HG02798 (cell line): Measurements from ENCODE around the gene MRPS17.
A peak's percentile ranks its signal among the peaks of the same experiment; 100 is the strongest.
"Not testable (repeated sequence)": the region's sequence is repeated elsewhere in the genome, so short reads cannot be mapped to it uniquely, and the experiment has no call there.

ENCODE experiments used
- ATAC-seq: cut with Tn5 transposase; IDR thresholded peaks from one replicate; pipeline ENCODE4 v1.9.1; 2021; ENCODE audit warnings: mild to moderate bottlenecking; ENCODE audit not compliant: unreplicated experiment, poor library complexity

Gene MRPS17

DNA sequence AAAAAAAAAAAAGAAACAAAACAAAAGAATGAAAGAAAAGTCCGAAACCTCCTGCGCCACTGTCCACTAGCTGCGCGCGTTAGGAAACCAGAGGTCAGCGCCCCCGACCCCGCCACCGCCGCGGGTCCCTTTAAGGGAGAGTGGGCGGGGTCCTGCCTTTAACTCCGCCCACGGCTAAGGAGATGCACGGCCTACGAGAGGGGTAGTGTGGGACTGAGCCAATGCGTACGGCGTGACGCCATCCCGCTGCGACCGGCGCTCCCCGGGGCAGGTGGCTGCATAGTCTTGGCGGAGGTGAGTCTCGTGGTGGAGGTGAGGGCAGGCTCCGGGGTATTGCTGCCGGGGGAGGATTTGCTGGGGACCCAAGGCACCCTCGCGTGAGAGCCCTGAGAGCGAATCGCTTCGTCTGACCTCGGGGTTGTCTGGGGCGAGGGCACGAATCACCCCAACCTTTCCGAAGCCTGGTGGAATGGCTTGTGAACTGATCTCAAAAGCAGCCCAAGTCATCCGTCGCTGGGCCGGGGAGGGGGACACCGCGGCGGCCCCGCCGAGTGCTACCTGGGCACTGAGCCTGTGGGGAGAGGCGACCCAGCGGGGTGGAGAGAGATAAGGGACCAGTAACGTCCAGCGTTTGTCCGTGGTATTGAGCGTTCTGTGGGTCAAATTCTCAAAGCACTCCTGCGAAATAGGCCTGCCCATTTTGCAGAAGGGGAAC lies at the start of gene MRPS17:
Gene MRPS17 (plus strand): TSS at position 241 of the 715 bp plus-strand sequence. CDS start 1,319 bp downstream, outside the sequence.
- peak; percentile 100 for ATAC-seq

DNA sequence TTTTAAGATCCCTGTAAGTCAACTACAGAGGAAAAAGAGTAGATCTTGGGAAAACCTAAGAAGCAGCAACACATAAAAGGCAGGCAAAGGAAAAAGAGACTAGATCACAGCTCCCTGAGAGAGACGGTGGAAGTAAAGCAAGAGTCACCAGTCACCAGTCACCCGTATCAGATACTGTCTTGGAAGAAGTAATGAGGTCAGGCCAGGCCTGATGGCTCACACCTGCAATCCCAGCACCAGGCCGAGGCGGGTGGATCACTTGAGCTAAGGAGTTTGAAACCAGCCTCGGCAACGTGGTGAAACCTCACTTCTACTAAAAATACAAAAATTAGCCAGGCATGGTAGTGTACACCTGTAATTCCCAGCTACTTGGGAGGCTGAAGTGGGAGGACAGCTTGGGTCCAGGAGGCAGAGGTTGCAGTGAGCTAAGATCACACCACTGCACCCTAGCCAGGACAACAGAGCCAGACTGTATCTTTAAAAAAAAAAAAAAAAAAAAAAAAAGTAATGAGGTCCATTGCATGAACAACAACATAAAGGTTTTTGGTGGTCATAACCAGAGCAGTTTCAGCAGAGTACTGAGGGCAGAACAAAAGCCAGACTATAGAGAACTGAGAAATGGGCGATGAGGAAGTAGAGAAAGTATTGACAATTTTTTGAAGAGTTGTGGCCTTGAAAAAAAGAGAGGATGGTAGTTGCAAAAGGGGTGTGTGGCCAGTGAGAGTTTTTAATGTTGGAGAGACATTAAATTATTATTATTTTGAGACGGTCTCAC lies 47.5 kb upstream of the MRPS17 start:
- peak; percentile 89 for ATAC-seq

DNA sequence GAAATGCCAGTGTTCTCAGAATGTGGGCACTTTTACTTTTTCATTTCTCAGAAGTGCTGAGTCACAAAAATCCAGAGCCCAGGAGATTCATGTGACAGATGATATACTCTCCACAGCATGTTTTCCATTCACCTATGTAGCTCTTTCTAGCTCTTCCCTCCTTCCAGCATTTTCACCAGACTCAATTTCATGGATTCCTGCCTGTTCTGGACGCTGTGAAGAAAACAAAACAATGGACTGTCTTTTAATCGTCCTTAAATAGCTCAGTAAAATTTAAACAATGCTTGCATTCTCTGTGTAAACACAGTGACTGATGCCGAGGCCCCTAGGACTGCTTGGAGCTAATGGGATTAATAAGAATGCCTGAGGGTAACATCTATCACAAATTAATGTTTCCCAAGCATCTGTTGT lies 38.9 kb upstream of the MRPS17 start:
- ATAC-seq, result no peak

DNA sequence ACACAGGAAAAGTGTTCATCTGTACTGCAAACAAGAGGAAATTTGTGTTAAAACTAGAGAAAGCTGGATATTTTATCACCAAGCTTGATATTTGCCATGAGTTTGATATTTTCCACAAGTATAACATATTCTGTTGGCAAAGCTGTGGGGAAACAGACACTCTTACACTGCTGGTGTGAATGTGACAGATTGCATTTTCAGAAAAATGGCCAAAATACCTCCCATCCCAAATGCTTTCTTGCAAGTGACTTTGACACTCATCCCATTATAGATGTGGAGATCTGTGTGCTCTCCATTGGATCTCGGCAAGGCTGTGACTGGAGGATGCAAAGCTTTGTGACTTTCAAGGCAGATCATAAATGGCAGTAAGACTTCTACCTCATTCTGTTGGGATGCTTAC lies 33.9 kb upstream of the MRPS17 start:
- no peak for ATAC-seq

DNA sequence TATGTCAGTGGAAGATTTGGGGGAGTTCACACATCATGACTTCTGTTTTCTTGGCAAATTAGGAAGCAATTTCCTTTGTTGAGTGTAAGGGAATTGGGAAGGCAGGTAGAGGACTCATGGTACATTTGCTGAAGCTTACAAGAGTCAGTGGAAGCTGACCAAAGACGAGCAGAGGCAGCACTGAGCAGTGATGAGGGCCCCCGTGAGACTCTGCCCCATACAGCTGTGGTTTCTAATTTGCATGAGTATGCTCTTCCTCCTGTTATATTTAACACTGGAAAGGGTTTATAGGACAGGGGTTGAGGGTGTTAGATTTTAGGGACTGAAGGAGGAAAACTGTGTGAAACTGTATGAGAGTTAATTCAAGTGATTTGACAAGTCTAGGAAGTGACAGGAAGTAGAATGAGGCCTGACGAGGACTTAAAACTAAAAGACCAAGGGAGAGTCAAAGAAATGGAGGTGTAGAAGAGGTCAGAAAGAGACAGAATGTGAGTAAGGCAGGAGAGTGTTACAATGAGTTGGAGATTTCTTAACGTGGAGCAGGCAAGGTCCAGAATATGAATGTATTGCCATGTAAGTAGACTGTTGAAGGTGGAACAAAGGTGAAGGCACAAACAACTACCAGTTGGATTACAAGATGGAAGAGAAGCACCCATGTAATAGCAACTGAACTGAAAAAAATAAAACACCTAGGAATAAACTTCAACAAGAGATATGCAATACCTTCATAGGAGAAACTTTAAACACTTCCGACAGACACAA lies 23.5 kb upstream of the MRPS17 start:
- no peak for ATAC-seq

DNA sequence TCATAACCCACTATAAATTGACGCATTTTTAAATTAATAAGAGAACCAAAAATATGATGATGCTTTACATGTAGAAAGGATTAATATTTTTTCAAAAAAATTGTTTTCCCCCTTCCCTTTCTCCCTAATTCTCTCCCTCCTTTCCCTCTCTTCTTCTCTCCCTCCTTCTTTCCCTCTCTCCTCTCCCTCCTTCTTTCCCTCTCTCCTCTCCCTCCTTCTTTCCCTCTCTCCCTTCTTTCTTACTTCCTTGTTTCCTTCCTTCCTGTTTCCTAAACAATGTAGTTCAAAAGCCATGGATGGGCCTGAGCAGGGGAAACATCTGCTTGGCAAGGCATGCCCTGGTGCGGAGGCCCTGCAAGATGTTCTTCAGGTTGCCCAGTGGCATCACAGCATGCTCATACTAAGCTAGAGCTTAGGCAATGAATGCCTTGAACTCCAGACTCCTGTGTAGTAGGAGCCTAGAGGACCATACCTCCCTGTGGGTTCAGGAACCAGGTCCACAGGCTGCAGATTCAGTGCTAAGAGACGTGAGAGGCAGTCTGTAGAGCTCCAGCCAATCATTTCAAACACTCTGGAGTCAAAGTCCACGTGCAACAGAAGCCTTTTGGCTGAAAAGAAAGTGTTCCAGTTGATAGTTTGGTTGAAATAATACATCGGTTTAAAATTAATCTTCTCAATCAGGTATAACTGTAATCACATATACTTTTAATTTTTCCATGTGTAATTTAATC lies 20.1 kb upstream of the MRPS17 start:
- no peak for ATAC-seq

DNA sequence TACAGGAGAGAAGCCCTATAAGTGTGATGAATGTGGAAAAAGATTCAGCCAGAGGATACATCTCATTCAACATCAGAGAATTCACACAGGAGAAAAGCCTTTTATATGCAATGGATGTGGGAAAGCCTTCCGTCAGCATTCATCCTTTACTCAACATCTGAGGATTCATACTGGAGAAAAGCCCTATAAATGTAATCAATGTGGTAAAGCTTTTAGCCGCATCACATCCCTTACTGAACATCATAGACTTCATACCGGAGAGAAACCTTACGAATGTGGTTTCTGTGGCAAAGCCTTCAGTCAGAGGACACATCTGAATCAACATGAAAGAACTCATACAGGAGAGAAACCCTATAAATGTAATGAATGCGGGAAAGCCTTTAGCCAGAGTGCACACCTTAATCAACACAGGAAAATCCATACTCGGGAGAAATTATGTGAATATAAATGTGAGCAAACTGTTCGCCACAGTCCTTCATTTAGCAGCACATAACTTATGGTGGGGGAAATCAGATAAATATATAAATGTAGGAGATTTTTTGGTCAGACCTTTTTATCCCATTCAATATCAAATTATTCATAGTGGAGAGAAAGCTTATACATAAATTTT lies 12.1 kb upstream of the MRPS17 start:
- no peak for ATAC-seq

DNA sequence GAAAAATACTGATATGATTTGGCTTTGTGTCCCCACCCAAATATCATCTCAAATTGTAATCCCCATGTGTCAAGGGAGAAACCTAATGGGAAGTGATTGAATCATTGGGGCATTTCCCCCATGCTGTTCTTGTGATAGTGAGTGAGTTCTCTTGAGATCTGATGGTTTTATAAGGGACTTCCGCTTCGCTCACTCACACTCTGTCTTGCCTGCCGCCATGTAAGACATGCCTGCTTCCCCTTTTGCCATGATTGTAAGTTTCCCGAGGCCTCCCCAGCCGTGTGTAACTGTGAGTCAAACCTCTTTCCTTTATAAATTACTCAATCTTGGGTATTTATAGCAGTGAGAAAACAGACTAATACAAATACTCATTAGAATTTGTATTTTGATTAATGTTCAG lies 5.1 kb upstream of the MRPS17 start:
- ATAC-seq, result no peak

DNA sequence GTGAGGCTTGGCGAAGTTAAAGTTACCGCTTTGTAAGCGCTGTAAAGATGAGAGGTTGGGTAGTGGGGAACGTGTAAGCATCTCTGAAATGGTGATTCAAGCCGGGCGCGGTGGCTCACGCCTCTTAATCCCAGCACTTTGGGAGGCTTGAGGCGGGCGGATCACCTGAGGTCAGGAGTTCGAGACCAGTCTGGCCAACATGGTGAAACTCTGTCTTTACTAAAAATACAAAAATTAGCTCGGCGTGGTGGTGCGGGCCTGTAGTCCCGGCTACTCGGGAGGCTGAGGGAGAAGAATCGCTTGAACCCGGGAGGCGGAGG lies 635 bp downstream of the MRPS17 start:
- not testable (repeated sequence) for ATAC-seq

DNA sequence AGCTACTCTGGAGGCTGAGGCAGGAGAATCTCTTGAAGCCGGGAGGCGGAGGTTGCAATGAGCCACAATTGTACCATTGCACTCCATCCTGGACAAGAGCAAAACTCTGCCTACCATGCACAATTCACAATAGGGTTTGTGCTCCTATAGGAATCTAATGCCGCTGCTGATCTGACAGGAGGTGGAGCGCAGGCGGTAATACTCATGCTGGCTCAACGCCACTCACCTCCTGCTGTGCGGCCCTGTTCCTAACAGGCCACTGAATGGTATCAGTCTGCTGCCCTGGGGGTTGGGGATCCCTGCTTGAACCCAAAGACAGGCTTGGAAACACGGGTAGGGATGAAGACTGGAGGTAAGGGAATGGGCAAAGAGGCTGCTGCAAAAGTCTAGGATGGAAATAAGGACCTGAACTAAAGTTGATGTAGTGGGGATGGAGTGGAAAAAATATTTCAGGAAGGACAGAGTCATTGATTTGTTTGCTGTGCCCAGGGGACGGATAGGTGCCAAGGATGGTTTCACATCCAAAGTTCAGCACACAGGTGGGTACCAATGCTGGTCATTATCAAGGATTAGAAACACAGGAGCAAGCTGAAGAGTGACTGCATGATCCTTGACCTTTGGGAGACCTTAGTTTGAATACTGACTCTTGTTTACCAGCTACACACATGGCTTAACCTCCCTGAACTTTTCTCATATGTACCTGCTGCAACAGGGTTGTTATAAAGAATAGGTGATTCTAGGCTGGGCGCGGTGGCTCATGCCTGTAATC lies 2.2 kb downstream of the MRPS17 start:
- no peak for ATAC-seq

DNA sequence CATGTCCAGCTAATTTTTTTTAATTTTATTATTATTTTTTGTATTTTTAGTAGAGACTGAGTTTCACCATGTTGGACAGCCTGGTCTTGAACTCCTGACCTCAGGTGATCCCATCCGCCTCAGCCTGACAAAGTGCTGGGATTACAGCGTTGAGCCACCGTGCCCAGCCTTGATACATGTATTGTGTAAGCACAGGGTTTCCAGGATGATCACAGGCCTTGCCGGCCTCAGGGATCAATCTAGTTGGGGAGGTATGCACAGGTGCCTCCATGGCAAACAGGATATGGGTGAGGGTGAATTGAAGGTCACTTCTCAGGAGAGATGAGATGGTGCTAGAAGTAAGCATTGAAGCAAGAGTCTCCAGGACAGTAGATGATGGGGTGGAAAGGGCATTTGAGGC lies 5.5 kb downstream of the MRPS17 start:
- ATAC-seq, result no peak

DNA sequence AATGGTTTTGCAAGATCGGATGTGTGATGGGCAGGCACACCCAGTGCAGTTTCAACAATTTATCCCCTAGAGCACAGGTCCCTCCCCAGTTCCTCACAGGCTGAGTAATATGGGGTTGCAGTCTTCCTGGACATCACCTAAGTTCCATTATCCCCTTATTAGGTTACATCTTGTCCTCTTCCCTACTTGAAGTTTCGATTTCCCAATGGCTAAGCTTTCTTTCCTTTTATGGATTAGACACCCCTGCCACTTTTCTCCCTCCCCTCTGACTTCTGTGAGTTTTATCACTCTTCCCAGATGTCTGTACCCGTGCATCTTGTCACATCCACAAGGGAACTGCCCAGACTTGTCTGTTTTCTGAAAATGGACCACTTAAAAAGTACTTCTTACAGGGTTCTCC lies 10.3 kb downstream of the MRPS17 start:
- no peak for ATAC-seq

DNA sequence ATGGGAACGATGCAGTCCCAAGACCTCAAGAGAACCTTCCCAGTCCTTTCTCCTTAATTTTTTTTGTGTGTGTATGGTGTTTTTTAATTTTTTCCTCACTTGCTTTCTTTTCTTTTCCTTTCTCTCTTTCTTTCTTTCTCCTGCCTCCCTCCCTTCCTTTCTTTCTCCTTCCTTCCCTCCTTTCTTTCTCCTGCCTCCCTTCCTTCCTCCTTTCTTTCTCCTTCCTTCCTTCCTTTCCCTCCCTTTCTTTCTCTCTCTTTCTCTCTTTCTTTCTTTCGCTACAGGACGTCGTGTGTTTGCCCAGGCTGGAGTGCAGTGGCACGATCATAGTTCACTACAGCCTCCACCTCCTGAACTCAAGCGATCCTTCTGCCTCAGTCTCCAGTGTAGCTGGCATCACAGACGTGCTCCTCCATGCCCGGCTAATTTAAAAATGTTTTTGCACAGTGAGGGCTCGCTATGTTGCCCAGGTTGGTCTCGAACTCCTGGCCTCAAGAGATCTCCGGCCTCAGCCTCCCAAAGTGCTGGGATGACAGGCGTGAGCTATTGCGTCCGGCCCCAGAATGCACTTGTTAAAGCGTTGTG lies 12.0 kb downstream of the MRPS17 start:
- no peak for ATAC-seq

DNA sequence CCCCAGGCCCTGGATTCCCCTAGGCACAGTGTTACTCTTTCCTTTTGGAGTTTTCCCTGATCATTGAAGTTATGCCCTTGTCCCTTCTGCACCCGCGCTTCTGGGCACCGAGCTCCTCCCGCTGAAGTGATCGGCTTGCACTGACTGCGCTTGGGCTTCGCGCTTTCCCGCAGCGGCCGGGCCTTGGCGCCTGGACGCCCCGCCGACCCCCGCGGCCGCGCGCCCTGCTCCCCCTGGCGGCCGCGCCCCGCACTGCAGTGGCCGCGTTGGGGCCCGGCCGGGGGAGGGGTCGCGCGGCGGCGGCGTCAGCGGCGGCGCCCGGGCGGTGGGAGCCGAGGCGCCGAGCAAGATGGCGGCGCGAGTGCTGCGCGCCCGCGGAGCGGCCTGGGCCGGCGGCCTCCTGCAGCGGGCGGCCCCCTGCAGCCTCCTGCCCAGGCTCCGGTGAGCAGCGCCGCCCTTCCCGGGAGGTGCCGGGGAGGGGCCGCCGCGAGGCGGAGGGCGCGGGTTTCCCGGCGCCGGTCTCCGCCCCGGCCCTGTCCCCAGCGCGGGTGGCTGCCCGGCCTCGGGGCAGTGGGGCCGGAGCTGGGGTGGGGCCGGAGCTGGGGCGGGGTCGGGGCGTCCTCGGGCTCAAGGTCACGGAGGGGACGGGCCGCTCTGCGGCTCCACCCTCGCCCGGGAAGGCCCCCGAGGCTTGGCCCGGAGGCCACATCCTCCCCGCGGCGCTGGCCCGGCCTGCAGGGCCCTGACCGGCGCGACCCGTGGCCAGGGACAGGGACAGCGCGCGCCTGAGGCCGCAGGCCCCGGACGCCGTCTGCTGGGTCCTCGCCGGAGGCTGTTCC lies 12.8 kb downstream of the MRPS17 start, which contains the start of gene NIPSNAP2:
Gene NIPSNAP2 (plus strand): TSS at position 325 of the 839 bp plus-strand sequence. CDS start 25 bp downstream, at position 350.
- peak; percentile 87 for ATAC-seq

DNA sequence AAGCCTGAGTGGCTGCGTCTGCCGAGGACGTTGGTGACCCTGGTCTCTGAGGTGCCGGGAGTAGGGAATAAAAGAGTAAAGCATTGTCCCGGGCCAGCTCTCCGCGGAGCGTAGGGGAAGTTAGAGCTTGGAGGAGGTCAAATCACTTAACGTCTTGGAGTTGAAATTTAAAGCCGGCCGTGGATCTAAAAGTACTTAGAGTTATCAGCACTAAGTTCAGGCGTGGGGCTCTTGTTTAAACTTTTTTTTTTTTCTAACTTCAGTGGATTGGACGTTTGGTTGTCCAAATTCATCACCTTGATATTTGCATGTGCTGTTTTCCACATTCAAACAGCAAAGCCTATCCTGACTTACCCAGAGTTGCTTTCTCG lies 13.4 kb downstream of the MRPS17 start:
- ATAC-seq, result no peak

DNA sequence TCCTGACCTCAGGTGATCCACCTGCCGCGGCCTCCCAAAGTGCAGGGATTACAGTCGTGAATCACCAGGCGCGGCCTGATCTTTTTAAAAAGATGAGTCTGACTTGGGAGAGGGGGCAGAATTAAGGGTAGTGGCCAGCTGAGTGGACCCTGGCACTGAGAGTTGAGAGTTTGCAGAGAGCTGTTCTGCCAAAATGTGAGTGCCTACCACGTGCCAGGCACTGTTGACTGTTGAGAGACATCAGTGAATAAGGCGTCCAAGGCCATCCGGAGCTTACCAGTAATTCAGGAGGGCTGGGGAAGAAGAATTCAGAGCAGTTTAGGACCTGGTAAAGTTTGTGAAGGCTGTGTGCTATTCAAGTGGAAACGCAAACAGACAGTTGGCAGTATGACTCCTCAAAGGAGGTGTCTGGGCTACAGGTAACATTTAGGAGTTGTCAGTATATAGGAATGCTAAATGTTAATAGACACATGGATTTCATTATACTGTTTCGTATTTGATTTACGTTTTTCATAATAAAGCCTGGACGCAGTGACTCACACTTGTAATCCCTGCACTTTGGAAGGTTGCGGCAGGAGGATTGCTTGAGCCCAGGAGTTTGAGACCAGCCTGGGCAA lies 14.2 kb downstream of the MRPS17 start:
- no peak for ATAC-seq

DNA sequence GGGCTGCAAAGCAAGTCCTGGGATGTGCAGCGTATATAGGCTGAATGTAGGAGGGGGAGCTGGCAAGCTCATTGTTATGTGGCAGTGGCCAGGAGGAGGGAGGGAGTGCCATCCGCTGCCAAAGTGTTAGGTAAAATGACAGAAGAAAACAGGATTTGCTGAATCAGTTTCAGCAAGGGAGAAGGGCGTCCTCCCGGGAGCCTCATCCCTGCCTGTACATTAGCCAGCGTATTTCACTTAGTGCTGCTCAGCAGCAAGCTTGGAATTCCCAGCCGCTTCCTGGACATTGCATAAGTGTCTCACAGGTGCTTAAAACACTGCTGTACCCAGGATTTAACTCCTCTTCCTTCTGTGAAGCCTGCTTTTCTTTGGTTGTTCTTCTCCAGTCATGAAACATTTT lies 15.2 kb downstream of the MRPS17 start:
- ATAC-seq, result no peak

DNA sequence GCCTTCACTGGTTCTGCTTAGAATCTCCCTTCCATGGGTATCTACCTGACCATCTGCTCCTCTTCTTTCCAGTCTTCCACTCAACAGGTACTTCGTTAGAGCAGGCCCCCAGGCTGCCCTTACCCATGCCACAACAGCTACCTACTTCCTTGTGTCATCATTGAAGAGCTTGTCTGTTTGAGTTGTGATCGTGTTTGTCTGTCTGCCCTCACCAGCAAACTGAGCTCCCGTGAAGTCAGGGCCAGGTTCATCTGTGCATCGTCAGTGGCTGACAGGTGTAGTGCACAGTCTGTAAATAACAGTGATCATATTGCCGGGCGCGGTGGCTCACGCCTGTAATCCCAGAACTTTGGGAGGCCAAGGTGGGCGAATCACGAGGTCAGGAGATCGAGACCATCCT lies 17.7 kb downstream of the MRPS17 start:
- ATAC-seq, result no peak
